Mesenchymal stem cell (in vitro differentiated cells and primary cell): Measurements from ENCODE around the gene KIF9.
"Not testable (repeated sequence)": the region's sequence is repeated elsewhere in the genome, so short reads cannot be mapped to it uniquely, and the experiment has no call there.

Source experiments
- DNase-seq: peaks from one replicate; pipeline ENCODE4 v3.0.0-alpha.2; 2013
- H2AFZ ChIP-seq: one replicate; pipeline ENCODE4 v1.6.1; 2013; ENCODE audit warnings: low read depth, mild to moderate bottlenecking, control low read depth, inconsistent platforms, low read length, moderate library complexity
- H2AK5ac ChIP-seq: 2 replicates; pipeline ENCODE4 v1.6.1; 2013; ENCODE audit warnings: low read length, moderate library complexity, mild to moderate bottlenecking, inconsistent platforms; ENCODE audit not compliant: severe bottlenecking
- H2BK120ac ChIP-seq: one replicate; pipeline ENCODE4 v1.6.1; 2013; ENCODE audit warnings: low read depth, mild to moderate bottlenecking, inconsistent platforms, low read length, moderate library complexity
- H2BK12ac ChIP-seq, 2 experiments: one replicate each; pipeline ENCODE4 v1.6.1; 2013; ENCODE audit warnings: inconsistent platforms in 2 of 2, low read length in 2 of 2, mild to moderate bottlenecking in 2 of 2, moderate library complexity in 2 of 2, control low read depth in 1 of 2
- H2BK15ac ChIP-seq: one replicate; pipeline ENCODE4 v1.6.1; 2013; ENCODE audit warnings: mild to moderate bottlenecking, low read depth, inconsistent platforms; ENCODE audit not compliant: poor library complexity, severe bottlenecking
- H2BK5ac ChIP-seq: 2 replicates; pipeline ENCODE4 v1.6.1; 2013; ENCODE audit warnings: low read depth, mild to moderate bottlenecking, low read length, control low read depth, inconsistent platforms; ENCODE audit not compliant: poor library complexity, severe bottlenecking
- H3K14ac ChIP-seq, 2 experiments: one replicate each; pipeline ENCODE4 v1.6.1; 2013; ENCODE audit warnings: inconsistent platforms in 2 of 2, low read length in 2 of 2, control low read depth in 1 of 2, mild to moderate bottlenecking in 1 of 2, moderate library complexity in 1 of 2
- H3K18ac ChIP-seq, 2 experiments: one replicate each; pipeline ENCODE4 v1.6.1; 2013; ENCODE audit warnings: inconsistent platforms in 2 of 2, low read length in 2 of 2, control low read depth in 1 of 2, low read depth in 1 of 2, mild to moderate bottlenecking in 1 of 2
- H3K23ac ChIP-seq, 2 experiments: one replicate each; pipeline ENCODE4 v1.6.1; 2013; ENCODE audit warnings: inconsistent platforms in 2 of 2, low read length in 2 of 2, mild to moderate bottlenecking in 2 of 2, moderate library complexity in 2 of 2, control low read depth in 1 of 2
- H3K27ac ChIP-seq: 2 replicates; pipeline ENCODE4 v1.5.1; 2013; ENCODE audit warnings: mild to moderate bottlenecking, moderate library complexity, low read length, control low read depth, inconsistent platforms; ENCODE audit not compliant: poor library complexity, severe bottlenecking
- H3K27me3 ChIP-seq, 2 experiments: 2 replicates each; pipeline versions ENCODE4 v1.6.1 to v1.7.0; 2013; ENCODE audit warnings: low read length in 2 of 2, mild to moderate bottlenecking in 2 of 2, moderate library complexity in 2 of 2, control low read depth in 1 of 2, inconsistent platforms in 1 of 2; ENCODE audit not compliant: control insufficient read depth in 1 of 2, insufficient read depth in 1 of 2
- H3K36me3 ChIP-seq, 2 experiments: 2 replicates each; pipeline versions ENCODE4 v1.6.1 to v1.7.0; 2013; ENCODE audit warnings: low read length in 2 of 2, control low read depth in 1 of 2, inconsistent platforms in 1 of 2, low read depth in 1 of 2, mild to moderate bottlenecking in 1 of 2; ENCODE audit not compliant: insufficient read depth in 2 of 2, control insufficient read depth in 1 of 2
- H3K4ac ChIP-seq, 2 experiments: one replicate each; pipeline ENCODE4 v1.6.1; 2013; ENCODE audit warnings: inconsistent platforms in 2 of 2, low read length in 2 of 2, mild to moderate bottlenecking in 2 of 2, moderate library complexity in 2 of 2, control low read depth in 1 of 2, low read depth in 1 of 2
- H3K4me1 ChIP-seq: 2 replicates; pipeline ENCODE4 v1.6.1; 2013; ENCODE audit warnings: low read depth, low read length, control low read depth; ENCODE audit not compliant: control insufficient read depth, insufficient read depth
- H3K4me2 ChIP-seq: 2 replicates; pipeline ENCODE4 v1.6.1; 2013; ENCODE audit warnings: low read length, mild to moderate bottlenecking, inconsistent platforms; ENCODE audit not compliant: poor library complexity, severe bottlenecking
- H3K4me3 ChIP-seq, 2 experiments: 2 replicates each; pipeline versions ENCODE4 v1.5.1 to v1.7.0; 2013; ENCODE audit warnings: low read length in 2 of 2, mild to moderate bottlenecking in 2 of 2, control low read depth in 1 of 2, low read depth in 1 of 2; ENCODE audit not compliant: insufficient read depth in 1 of 2
- H3K79me1 ChIP-seq: replicated peaks from 2 replicates; pipeline ENCODE4 v1.6.1; 2013; ENCODE audit warnings: mild to moderate bottlenecking, control low read depth, low read length, inconsistent platforms; ENCODE audit not compliant: poor library complexity, severe bottlenecking
- H3K9ac ChIP-seq: 2 replicates; pipeline ENCODE4 v1.7.0; 2013; ENCODE audit warnings: mild to moderate bottlenecking, low read length, moderate library complexity
- H3K9me3 ChIP-seq: 2 replicates; pipeline ENCODE4 v1.7.0; 2013; ENCODE audit warnings: mild to moderate bottlenecking, low read length; ENCODE audit not compliant: control insufficient read depth
- H4K8ac ChIP-seq: one replicate; pipeline ENCODE4 v1.6.1; 2013; ENCODE audit warnings: inconsistent platforms, mild to moderate bottlenecking, low read length, moderate library complexity
- H4K91ac ChIP-seq: one replicate; pipeline ENCODE4 v1.6.1; 2013; ENCODE audit warnings: mild to moderate bottlenecking, low read length, inconsistent platforms
- WGBS: methylation state at CpG from one replicate; pipeline ENCODE4 v1.1.7; 2013; ENCODE audit warnings: mixed read lengths; 5-methylcytosine and 5-hydroxymethylcytosine counted together

The KIF9 gene

GRCh38 chr3:47221798-47222197, 60.8 kb downstream of the KIF9 start:
- Histone ChIP-seq H2AK5ac (no peak overlapping the region), H3K79me1 (no peaks in the 10 kb centered on the region), H3K27me3 (no peaks in the 10 kb centered on the region), H3K9ac (no peak overlapping the region), H3K18ac (no peak overlapping the region), H3K14ac (no peak overlapping the region), H2BK5ac (no peak overlapping the region), H2BK12ac (no peak overlapping the region), H3K4me2 (no peak overlapping the region), H3K4ac (no peak overlapping the region), H4K8ac (no peak overlapping the region), H2BK15ac (no peak overlapping the region), H3K23ac (no peak overlapping the region), H3K36me3 (no peaks in the 10 kb centered on the region), H2BK120ac (no peak overlapping the region), H2AFZ (no peak overlapping the region), H3K27ac (no peak overlapping the region), H3K4me1 (no peaks in the 10 kb centered on the region), H3K9me3 (no peaks in the 10 kb centered on the region), H4K91ac (no peak overlapping the region), H3K4me3 (no peak overlapping the region)
- no CpG with 5 or more reads among the region's 1 CpG for WGBS
- no peak for DNase-seq

- Histone ChIP-seq H3K4me3 (no peak overlapping the region), H2BK12ac (no peak overlapping the region), H3K9me3 (no peaks in the 10 kb centered on the region), H3K27me3 (no peaks in the 10 kb centered on the region), H3K27ac (no peak overlapping the region), H2BK15ac (no peak overlapping the region), H3K36me3 (no peaks in the 10 kb centered on the region), H2AK5ac (no peak overlapping the region), H2BK120ac (no peak overlapping the region), H3K79me1 (no peaks in the 10 kb centered on the region), H2AFZ (no peak overlapping the region), H3K18ac (no peak overlapping the region), H3K9ac (no peak overlapping the region), H3K14ac (no peak overlapping the region), H4K91ac (no peak overlapping the region), H4K8ac (no peak overlapping the region), H3K23ac (no peak overlapping the region), H3K4me1 (no peaks in the 10 kb centered on the region), H3K4ac (no peak overlapping the region), H3K4me2 (no peak overlapping the region), H2BK5ac (no peak overlapping the region)
- 91% methylated on average over 3 of the region's 3 CpGs for WGBS
- DNase-seq: no peak
Observed at GRCh38 chr3:47210863-47211405, 71.7 kb downstream of the KIF9 start.

DNA sequence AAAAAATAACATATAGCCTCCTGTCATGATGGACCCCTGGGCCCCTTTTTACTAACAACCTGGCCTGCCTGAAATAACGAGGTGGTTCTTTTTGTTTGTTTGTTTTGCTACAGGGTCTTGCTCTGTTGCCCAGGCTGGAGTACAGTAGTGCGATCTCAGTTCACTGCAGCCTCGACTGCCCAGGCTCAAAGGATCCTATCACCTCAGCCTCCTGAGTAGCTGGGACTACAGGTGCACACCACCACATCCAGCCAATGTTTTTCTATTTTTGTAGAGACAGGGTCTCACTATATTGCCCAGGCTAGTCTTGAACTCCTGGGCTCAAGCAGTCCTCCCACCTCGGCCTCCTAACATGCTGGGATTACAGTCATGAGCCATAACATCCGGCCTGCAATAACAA, 76.6 kb downstream of the KIF9 start:
- H4K8ac ChIP-seq, H2BK15ac ChIP-seq, H2BK12ac ChIP-seq, DNase-seq, H3K27me3 ChIP-seq, H2AK5ac ChIP-seq, H3K9me3 ChIP-seq, H3K9ac ChIP-seq, H3K79me1 ChIP-seq, H2BK120ac ChIP-seq, H3K27ac ChIP-seq, H3K23ac ChIP-seq, H2AFZ ChIP-seq, H3K36me3 ChIP-seq, H3K4me2 ChIP-seq, H3K4me3 ChIP-seq, H3K4ac ChIP-seq, H3K14ac ChIP-seq, H3K4me1 ChIP-seq, H4K91ac ChIP-seq, H3K18ac ChIP-seq, H2BK5ac ChIP-seq: not testable (repeated sequence)
- 95% methylated on average over 5 of the region's 5 CpGs for WGBS

DNA sequence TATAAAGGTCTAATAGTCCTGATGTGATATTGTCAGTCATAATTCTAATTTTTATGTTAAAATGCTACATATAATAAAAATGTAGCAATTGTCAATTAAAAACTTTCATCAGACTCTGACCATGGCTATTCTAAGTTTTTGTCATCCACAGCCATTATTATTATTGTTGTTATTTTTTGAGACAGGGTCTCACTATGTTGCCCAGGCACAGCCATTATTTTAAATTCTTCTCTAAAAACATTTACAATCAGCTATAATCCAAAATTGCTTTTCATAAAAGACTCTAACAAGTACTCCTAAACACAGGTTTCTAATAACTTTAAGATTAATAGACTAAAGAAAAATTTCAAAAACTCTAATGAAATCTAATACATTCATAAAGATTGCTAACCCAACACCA, 77.7 kb downstream of the KIF9 start:
- H3K23ac ChIP-seq: no peak overlapping the region
- no peak overlapping the region for H2AK5ac ChIP-seq
- no peak overlapping the region for H3K9ac ChIP-seq
- no peaks in the 10 kb centered on the region for H3K79me1 ChIP-seq
- no peak overlapping the region for H3K18ac ChIP-seq
- no peak overlapping the region for H3K4me2 ChIP-seq
- H2BK15ac ChIP-seq: no peak overlapping the region
- no peak overlapping the region for H4K8ac ChIP-seq
- H3K4me3 ChIP-seq: no peak overlapping the region
- H3K36me3 ChIP-seq: no peaks in the 10 kb centered on the region
- H3K4ac ChIP-seq: no peak overlapping the region
- H2BK120ac ChIP-seq: no peak overlapping the region
- H2BK12ac ChIP-seq: no peak overlapping the region
- no peaks in the 10 kb centered on the region for H3K9me3 ChIP-seq
- H3K27me3 ChIP-seq: no peaks in the 10 kb centered on the region
- H3K27ac ChIP-seq: no peak overlapping the region
- H4K91ac ChIP-seq: no peak overlapping the region
- no peak for DNase-seq
- no peak overlapping the region for H2AFZ ChIP-seq
- no peak overlapping the region for H2BK5ac ChIP-seq
- no peaks in the 10 kb centered on the region for H3K4me1 ChIP-seq
- H3K14ac ChIP-seq: no peak overlapping the region
